ENCODE results near the gene POU6F2.

POU6F2 gene

GRCh38 chr7:39386718-39387117 lies 409.0 kb downstream of the POU6F2 start:
- Histone ChIP-seq H3K27ac (no peak overlapping the region), H3K4me3 (no peak overlapping the region)
- no peak for TF ChIP-seq CTCF (IDR thresholded peaks at IDR 0.05)
- DNase-seq (ENCODE audit: low spot score) = no peak

- DNase-seq (ENCODE audit: low spot score) = no peak
- Histone ChIP-seq H3K4me3 (no peak overlapping the region), H3K27ac (no peak overlapping the region)
- no peak for TF ChIP-seq CTCF (IDR thresholded peaks at IDR 0.05)
These were observed 414.4 kb downstream of the POU6F2 start for GRCh38 chr7:39392151-39392550.

GRCh38 chr7:39394105-39394680 lies 416.5 kb downstream of the POU6F2 start:
- no peak overlapping the region for H3K4me3 ChIP-seq
- no peak for TF ChIP-seq CTCF (IDR thresholded peaks at IDR 0.05)
- no peak for DNase-seq (ENCODE audit: low spot score)
- no peak overlapping the region for H3K27ac ChIP-seq

- DNase-seq (ENCODE audit: low spot score) = no peak
- Histone ChIP-seq H3K27ac (no peak overlapping the region), H3K4me3 (no peak overlapping the region)
- no peak for TF ChIP-seq CTCF (IDR thresholded peaks at IDR 0.05)
These were observed 421.7 kb downstream of the POU6F2 start for GRCh38 chr7:39399458-39399857.

- no peak for TF ChIP-seq CTCF (IDR thresholded peaks at IDR 0.05)
- DNase-seq (ENCODE audit: low spot score) = no peak
These were observed 422.3 kb downstream of the POU6F2 start for GRCh38 chr7:39399986-39400385.

GRCh38 chr7:39400836-39401235 lies 423.1 kb downstream of the POU6F2 start:
- no peak overlapping the region for H3K4me3 ChIP-seq
- no peak for DNase-seq (ENCODE audit: low spot score)
- H3K27ac ChIP-seq = no peak overlapping the region
- no peak for TF ChIP-seq CTCF (IDR thresholded peaks at IDR 0.05)

More at GRCh38 chr7:39399986-39400385, 422.3 kb downstream of the POU6F2 start:
- Histone ChIP-seq H3K27ac (no peak overlapping the region), H3K4me3 (no peak overlapping the region)

- Histone ChIP-seq H3K27ac (no peak overlapping the region), H3K4me3 (no peak overlapping the region)
- no peak for DNase-seq (ENCODE audit: low spot score)
- TF ChIP-seq CTCF (IDR thresholded peaks at IDR 0.05) = no peak
These were observed 424.3 kb downstream of the POU6F2 start for GRCh38 chr7:39402034-39402433.

All from coronary artery (tissue), 2 donors.